ENCODE data around the gene CXCR3. TPM values are rescaled to one million over a fixed set of nuclear protein-coding genes. Genes with fewer than 3 reads are reported as not detected.
"Not testable (repeated sequence)": the region's sequence is repeated elsewhere in the genome, so short reads cannot be mapped to it uniquely, and the experiment has no call there.

CXCR3 gene
- total RNA-seq = not detected in 2 replicates
- 0.10 TPM for polyA plus RNA-seq (2012)

DNA sequence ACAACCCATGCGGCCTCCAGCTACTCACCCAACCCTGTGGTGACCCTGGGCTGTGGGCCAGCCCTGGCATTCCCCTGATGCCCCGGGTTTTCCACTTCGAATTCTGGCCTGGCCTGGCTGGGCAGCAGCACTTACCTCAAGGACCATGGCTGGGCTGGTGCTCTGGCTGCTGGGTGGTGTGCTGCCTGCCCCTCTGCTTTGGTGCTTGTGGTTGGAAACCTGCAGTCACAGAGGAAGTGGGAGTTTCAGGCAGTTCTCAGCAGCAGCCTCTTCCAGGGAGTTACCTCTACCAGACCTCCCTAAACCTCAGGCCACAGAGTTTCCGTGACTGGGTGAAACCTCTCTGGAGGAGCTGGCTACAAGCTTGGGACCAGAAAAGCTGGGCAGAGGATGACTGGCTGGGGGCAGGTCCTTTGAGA lies at the start of gene CXCR3:
Gene CXCR3 (minus strand): TSS at position 209 of the 419 bp plus-strand sequence. CDS start 62 bp downstream, at position 147.
- DNase-seq (ENCODE audit: low read depth) = peak; percentile 65

DNA sequence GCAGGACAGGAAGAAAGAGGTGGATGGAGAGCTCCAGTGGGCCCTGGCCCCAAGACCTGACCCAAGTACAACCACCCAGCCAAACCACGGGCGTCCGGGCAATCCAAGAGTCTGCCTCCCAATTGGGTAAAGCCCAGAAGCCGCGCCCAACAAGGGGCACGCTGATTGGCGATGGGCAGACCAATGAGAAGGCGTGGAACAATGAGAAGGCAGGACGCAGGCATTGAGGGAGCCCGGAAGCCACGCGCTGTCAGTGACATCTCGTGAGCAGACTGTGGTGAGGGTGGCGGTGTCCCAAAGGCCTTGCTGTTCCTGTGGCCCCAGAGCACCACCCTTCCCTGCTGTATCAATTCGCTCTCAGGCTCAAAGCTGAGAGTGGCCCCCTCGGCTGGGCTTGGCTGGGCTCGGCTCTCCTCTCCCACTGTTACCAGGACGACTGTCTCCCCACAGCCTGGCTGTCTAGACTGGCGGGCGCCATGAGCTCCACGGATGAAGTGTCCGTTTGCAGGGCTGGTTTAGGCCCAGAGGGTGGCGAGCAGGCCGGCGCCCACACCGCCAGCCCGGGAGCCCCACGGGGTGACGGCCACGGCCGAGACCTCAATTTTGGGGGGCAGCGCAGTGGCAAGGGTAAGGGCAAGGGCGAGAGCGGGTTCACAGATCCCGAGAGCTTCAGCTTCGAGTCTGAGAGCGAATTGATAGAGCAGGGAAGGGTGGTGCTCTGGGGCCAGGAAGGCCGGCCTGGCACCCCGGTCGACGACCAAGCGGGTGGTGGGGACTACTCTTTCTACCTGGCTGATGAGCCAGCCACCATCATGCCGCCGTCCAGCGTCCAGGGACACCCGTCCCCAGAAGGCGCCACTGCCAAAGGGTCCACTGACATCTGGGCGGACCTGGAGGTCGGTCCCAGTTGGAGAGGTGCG lies 49.3 kb upstream of the CXCR3 start, which contains the start of gene LOC101059915:
Gene LOC101059915 (plus strand): TSS at position 219 of the 920 bp plus-strand sequence.
- no peak for DNase-seq (ENCODE audit: low read depth)

DNA sequence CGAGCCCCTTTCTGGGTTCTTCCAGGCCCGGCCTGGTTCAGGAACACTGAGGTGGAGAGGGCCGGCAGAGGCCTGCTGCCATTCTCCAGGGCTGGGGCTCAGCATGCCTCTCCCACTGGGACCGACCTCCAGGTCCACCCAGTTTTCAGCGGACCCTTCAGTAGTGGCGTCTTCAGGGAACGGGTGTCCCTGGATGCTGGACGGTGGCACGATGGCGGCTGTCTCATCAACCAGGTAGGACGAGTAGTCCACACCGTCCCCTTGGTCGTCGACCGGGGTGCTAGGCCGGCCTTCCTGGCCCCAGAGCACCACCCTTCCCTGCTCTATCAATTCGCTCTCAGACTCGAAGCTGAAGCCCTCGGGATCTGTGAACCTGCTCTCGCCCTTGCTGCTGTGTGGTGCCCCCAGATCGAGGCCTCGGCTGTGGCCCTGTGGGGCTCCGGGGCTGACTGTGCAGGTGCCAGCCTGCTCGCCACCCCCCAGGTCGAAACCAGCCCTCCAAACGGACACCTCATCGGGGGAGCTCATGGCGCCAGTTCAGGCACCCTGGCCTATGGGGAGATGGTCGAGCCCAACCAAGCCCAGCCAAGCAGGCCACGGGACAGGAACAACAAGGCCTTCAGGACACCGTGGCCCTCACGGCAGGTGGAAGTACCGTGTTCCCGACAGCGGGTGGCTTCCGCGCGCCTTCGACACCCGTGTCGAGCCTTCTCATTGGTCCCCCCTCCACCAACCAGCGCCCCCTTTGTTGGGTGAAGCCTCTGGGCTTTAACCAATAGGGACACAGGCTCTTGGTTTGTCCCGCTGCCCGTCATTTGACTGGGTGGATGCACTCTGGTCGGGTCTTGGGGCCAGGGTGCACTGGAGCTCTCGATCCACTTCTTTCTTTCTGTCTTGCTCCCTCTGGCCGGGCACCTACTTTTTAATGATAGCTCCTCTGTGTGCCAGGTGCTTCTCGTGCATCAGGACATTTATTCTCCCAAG lies 48.2 kb upstream of the CXCR3 start:
- DNase-seq (ENCODE audit: low read depth) = no peak

DNA sequence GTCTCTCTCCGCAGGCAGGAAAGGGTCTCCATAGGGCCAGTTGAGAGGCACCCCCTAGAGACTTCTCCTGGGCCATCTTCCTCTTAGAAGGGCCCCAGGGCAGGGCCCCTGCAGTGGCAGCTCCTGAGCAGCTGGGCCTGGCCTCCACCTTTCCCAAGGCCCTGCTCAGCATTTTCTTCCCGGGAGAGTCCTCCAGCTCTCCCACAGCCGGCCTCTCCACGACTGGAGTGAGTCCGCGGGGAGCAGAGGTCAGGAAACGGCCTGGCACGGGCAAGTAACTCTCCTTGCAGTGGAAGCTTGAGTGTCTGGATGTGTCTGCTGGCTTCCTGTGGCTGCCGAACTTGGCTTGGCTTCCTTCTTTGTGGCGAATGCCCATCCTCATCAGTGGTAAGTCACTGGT lies 47.4 kb upstream of the CXCR3 start:
- no peak for DNase-seq (ENCODE audit: low read depth)

DNA sequence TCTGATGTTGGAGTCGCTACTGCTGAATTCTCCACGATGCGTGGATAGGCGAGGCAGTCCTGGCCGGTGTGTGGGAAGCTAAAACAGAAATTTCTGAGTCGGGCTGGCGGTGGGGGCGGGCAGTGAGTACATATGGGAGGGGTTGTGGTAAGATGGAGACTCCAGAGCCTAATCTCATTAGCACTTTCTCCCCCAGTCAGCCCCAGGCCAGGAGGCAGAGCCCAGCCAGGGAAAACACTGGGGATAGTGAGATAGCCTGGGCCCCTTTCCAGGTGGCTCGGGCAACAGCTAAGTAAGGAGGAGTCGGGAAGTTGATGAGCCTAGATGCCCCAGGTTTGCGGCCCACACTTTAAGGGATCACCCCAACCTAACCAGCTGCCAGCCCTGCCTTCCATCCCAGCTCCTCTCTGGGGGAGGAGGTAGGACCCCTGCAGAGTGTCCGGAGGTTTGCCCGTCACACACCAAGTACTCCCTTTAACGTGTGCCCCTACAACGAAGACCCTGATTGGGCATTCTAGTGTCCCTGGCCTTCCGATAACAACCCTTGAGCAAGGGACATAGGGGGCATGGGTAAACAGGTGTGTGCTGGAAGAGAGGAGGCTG lies 46.7 kb upstream of the CXCR3 start:
- DNase-seq (ENCODE audit: low read depth) = no peak

DNA sequence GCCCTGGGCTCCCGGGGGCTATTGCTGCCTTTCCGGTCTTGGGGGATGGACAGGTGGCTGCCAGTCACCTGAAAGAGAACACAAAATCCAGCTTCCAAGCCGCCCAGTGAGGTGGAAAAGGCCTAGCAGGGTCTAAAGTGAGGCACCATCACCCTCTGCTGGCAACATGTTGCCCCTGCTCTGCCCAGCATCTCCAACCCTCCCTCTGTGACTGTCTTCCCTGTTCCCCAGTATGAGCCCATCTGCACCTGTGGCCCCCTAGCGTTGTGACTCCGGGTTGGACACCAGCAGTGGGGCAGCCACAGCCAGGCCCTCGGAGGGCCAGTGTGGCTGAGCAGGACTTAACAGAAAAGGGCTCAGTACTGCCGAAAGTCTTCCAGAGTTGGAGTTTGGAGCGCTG lies 45.9 kb upstream of the CXCR3 start:
- not testable (repeated sequence) for DNase-seq (ENCODE audit: low read depth)

DNA sequence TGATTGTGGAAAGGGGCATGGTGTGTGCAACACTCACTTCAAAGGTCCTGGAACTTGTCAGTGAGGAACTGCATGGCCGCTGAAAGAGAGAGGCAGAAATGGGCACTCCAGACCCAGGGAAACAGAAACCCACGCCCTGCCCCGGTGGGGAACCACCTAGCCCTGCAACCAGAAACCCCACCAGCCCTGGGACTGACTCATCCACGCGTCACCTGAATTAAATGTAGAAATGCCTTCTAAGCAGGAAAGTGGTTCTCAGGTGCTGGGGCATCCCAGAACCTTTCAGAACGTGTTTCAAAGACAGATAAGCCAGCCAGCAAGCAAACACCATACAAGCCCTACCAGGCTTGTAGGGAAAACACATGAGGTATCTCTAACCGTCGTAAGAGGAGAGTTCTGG lies 44.9 kb upstream of the CXCR3 start:
- DNase-seq (ENCODE audit: low read depth) = not testable (repeated sequence)

DNA sequence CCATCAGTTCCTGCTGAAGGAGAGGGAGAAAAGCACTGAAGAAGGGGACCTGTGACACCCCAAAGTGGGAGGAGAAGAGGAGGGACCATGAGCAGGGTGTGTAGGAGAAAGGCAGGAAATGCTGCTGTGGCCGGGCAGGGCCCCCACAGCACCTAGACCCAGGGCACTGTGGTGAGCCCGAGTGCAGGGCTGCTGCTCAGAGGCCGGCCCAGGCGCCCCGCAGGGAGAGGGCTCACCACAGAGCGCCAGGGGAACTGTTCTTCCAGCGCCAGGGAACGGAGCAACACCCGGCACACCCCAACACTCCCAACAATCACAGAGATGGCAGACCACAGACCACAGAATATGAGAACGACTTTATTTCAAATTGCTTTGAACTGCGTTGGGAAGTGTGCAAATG lies 44.3 kb upstream of the CXCR3 start:
- not testable (repeated sequence) for DNase-seq (ENCODE audit: low read depth)

DNA sequence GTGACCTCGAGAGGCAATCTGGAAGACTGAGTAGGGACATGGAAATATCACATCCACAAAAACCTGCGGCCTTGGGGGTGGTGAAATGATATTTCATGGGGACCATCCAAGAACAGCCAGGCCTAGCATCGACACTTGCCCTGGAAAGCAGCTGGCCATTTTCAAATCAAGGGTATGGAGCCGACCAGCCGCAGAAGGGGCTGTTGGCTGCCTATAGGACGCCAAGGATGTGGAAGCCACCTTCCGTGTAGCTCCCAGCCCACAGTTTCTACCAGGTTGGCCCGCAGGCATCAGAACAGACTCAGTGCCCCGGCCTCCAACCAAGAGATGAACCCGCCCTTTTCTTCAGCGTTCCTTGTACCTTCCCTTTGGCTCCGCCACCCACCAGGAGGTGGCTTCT lies 43.6 kb upstream of the CXCR3 start:
- no peak for DNase-seq (ENCODE audit: low read depth)

DNA sequence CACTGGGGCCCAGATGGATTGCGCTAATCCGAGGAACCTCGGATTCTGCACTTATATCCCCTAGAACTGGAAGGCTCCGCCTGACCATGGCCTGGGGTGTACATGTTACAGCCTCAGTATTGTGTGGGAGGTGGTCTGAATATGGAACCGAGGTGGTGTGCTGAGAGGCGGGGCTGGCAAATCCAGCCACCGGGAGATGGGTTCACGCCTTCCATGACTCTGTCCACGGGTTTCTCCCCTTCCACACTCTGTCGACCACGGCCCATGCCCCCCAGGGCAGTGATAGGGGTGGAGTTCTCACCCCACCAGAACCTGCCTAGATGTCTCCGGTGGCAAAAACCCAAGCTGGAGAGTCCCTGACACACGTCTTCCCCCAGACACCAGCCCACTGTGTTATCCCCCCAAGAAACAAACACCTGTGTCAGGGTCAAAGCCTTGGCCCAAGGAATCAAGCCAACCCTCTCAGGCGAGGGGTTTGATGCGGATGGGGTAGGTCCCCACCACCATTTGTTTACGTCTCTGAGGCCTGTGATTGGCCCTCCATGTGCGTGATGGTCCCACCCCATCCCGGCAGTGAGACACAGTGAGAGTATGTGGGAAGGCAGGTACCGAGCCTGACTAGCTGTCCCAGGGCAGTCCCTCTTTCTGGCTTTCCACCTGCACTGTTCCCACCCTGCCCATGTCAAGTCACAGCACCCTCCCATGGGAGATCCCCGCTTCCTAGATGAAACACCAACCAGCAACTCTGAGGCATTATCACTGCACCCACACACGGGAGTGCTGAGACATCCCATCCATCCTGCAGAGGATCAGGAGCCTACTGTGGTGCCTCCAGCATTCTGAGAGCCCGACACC lies 42.5 kb upstream of the CXCR3 start:
- no peak for DNase-seq (ENCODE audit: low read depth)

DNA sequence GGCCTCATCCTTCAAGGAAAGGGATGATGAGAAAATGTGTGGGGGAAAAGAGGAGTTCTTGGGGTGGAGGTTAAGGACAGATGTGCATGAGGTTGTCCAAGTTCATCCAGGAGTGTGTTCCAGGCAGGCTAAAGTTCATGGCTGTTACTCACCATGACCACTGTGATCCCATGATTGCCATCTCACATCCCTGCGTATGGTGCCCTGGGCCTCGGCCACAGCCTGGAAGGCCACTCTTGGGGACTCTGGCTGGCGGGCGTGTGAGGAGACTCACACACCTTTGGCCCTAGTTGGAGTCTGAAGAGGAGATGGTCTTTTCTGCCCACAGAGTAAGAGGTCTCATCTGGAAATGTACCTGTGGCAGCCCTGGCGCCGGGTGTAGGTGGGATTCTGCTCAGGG lies 41.6 kb upstream of the CXCR3 start:
- no peak for DNase-seq (ENCODE audit: low read depth)

DNA sequence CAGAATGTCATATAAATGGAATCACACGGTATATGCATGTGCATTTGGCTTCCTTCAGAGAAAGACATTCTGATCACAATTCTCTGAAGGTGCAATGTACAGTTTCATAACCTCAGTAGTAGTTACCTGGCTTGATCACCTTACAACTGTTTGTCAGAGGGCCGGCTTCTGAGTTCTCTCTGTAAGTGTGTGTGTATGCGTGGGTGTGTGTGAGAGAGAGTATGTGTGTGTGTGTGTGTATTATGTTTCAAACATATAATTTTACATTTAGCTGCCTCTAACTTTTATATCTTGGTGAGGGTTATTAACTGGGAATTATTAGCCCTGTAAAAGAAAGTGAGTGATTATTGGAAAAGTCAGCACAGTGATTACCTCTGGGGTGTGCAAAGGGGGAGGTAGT lies 41.0 kb upstream of the CXCR3 start:
- DNase-seq (ENCODE audit: low read depth) = no peak

DNA sequence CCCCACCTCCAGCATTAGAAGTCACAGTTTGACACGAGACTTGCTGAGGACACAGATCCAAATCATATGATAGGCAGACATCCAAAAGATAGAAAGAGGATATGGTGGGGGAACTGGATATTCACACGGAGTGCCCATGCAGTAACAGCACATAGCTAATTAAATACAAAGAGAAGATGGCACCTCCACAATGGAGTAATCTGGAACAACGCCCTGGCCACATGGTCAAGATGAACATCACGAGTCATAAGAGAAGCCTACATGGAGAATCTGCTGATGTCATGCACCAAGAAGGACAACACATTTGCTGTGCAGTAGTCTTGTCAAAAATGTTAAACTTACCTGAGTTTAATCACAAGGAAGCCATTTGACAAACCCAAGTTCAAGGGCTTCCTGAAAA lies 39.0 kb upstream of the CXCR3 start:
- DNase-seq (ENCODE audit: low read depth) = no peak

DNA sequence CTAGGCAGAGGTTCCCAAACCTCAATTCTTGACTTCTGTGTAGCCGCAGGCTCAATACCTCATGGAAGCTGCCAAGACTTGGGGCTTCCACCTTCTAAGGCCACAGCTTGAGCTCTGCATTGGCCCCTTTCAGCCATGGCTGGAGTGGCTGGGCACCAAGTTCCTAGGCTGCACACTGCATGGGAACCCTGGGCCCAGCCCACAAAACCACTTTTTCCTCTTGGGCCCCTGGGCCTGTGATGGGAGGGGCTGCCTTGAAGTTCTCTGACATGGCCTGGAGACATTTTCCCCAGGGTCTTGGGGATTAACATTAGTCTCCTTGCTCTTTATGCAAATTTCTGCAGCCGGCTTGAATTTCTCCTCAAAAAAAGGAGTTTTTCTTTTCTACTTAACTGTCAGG lies 35.0 kb upstream of the CXCR3 start:
- no peak for DNase-seq (ENCODE audit: low read depth)

DNA sequence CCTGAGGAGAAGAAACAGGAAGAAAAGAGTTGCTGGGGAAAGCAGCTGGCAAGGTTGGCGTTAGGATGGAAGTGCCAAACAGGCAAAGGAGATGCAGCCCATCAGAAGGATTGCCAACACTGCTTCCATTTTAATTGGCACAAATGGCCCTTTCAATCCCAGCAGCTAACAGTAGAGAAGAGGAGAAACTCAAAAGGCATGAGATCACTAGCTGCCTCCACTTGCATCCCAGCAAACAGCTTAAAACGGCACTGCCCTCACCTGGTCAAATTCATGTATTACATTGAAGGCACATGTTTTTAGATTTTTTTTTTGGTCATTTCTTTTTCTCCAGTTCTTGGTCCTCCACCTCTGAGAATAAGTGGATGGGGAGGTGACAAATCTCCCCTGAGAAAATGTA lies 34.1 kb upstream of the CXCR3 start:
- peak; percentile 56 for DNase-seq (ENCODE audit: low read depth)

DNA sequence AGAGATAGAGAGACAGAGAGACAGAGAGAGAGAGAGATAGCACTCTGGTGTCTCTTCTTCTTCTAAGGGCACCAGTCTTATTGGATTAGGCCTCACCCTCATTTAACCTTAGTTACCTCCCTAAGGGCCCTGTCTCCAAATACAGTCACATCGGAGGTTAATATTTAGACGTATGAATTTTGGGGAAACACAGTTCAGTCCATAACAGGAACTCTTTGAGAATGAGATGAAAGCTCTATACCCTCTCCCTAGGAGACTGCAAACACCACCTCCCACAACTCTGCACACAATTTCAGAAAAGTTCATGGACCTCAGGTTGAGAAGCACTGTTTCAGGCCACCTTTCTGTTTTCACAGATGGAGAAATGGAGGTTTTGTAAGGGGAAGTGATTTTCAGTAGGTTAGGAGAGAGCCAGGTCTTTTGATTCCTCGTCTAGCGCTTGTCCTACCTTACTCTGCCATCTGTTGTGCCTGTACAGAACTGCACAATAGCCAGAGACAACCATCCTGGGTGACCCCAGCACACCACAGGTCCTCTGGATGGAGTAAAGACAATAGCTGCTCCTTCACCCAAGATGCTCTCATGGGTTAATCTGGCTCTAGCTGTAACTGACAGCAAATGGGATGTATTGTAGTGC lies 32.1 kb upstream of the CXCR3 start:
- DNase-seq (ENCODE audit: low read depth) = no peak

DNA sequence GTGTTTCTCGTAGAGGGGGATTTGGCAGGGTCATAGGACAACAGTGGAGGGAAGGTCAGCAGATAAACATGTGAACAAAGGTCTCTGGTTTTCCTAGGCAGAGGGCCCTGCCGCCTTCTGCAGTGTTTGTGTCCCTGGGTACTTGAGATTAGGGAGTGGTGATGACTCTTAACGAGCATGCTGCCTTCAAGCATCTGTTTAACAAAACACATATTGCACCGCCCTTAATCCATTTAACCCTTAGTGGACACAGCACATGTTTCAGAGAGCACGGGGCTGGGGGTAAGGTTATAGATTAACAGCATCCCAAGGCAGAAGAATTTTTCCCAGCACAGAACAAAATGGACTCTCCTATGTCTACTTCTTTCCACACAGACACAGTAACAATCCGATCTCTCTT lies 26.1 kb upstream of the CXCR3 start:
- DNase-seq (ENCODE audit: low read depth) = not testable (repeated sequence)

DNA sequence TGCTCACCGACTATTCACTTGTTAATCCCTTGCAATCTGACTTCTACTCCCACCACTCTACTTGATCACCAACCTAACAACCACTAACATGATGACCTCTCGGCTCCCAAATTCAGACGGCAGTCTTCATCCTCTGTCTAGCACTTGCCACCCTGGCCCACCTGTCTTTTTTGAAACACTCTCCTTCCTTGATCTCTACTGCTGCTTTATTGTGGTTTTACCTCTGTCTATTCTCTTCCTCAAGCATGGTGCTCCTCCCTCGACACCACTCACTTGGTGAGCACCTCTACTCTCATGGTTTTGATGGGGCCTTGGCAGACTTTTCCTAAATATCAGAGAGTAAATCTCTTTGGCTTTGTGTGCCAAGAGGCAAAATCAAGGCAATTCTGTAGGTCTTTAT lies 21.7 kb upstream of the CXCR3 start:
- DNase-seq (ENCODE audit: low read depth) = no peak

DNA sequence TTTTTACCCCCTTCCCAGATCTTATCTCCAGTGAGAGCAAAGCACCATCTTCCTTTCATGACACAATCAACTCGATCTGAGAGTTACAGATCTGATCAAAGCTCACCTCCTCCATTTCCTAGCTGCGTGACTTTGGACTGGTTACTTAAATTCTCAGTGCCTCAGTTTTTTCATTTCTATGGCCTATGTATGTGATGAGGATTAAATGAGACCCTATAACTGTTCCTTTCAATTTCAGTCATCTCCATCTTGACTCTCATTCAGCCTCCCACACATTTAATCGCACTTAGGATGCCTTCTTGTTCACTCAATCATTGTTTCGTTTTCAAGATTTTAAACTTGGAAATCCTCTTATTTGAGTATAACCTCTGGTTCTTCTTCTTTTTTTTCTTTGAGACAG lies 20.1 kb upstream of the CXCR3 start:
- DNase-seq (ENCODE audit: low read depth) = no peak

DNA sequence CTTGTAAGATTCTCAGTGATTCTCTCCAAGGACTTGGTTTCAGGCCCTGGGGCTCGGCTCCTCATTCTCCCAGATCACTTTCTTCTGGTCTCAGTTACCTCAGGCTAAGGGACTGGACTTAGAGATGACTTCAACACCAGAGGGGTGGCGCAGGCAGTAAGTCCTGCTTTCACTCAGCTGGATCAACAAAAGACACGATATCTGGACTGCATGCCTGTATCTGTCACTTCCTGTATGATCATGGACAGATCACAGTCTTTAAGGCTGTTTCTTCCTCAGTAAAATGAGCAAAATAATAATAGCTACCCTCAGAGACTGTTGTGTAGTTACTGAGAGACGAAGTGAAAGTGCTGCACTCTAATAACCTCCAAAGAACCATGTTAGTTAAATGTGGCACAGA lies 19.5 kb upstream of the CXCR3 start:
- DNase-seq (ENCODE audit: low read depth) = peak; percentile 31

Data from myocyte (in vitro differentiated cells).